Subcutaneous adipose tissue (tissue), 4 donors: Measurements from ENCODE around the gene ZNF441. TPM values are rescaled to one million over a fixed set of nuclear protein-coding genes. Genes with fewer than 3 reads are reported as not detected.

Experiments
- CTCF ChIP-seq: fragments of 450-650 bp; IDR thresholded peaks from one replicate; pipeline ENCODE4 v1.5.1; 2016; ENCODE audit warnings: low read depth, mild to moderate bottlenecking, control low read depth, antibody characterized with exemption, moderate library complexity
- total RNA-seq, 4 donors: library from RNA; depleted of rRNA; stranded (reverse); fragments of >200 nt; gene quantifications; one replicate each; pipeline ENCODE4 v1.1.0, GENCODE V29; 2016

Gene ZNF441
- total RNA-seq, 4 donors from 2014 or later = 10.0 to 14.9 (median 11.2) TPM

GRCh38 chr19:11759805-11760204, 7.0 kb upstream of the ZNF441 start:
- no peak for TF ChIP-seq CTCF

- TF ChIP-seq CTCF = no peak
These were observed 3.7 kb upstream of the ZNF441 start for GRCh38 chr19:11763117-11763516.

GRCh38 chr19:11763611-11764010, 3.2 kb upstream of the ZNF441 start:
- no peak for TF ChIP-seq CTCF

- no peak for TF ChIP-seq CTCF
These were observed 883 bp downstream of the ZNF441 start for GRCh38 chr19:11767633-11768133.

- TF ChIP-seq CTCF = no peak
These were observed 3.2 kb downstream of the ZNF441 start for GRCh38 chr19:11769995-11770394.

GRCh38 chr19:11780431-11781020, 13.7 kb downstream of the ZNF441 start:
- no peak for TF ChIP-seq CTCF

- no peak for TF ChIP-seq CTCF
These were observed 14.7 kb downstream of the ZNF441 start for GRCh38 chr19:11781295-11782057.
